SK-N-SH (cell line): Measurements from ENCODE around the gene PRPH. TPM values are rescaled to one million over a fixed set of nuclear protein-coding genes. Genes with fewer than 3 reads are reported as not detected.

ENCODE experiments used
- CTCF ChIA-PET: fragments of 300-600, 350-600 bp; formaldehyde crosslinking; extraction: SDS; loops from one replicate; lab custom pipeline; 2021; lab: Yijun Ruan, JAX
- POLR2A ChIA-PET: fragments of 350-600 bp; sonication (Branson Sonifier 250); formaldehyde crosslinking; extraction: SDS; loops from one replicate; lab custom pipeline; 2020; ENCODE audit warnings: antibody characterized with exemption, inconsistent platforms; lab: Yijun Ruan, JAX
- DNase-seq: peaks from one replicate; pipeline ENCODE4 v3.0.0; 2012
- H2AFZ ChIP-seq: fragments of 200-600 bp; sonication (generic); 2 replicates; pipeline ENCODE4 v1.8.1; 2016; ENCODE audit warnings: antibody characterized with exemption, mild to moderate bottlenecking, low read depth
- H3F3A ChIP-seq: fragments of 200-600 bp; sonication (generic); replicated peaks from 2 replicates; pipeline ENCODE3; 2016; ENCODE audit warnings: antibody characterized with exemption, mild to moderate bottlenecking; ENCODE audit not compliant: insufficient read depth
- H3K27ac ChIP-seq, 2 experiments: fragments of 200-500 bp in 1 of 2; fragments of 200-600 bp in 1 of 2; sonication (Bioruptor generic) in 1 of 2; sonication (generic), shearing (Covaris generic) in 1 of 2; 2 replicates each; pipeline versions ENCODE4 v1.5.1 to v1.6.1; 2014 to 2016; ENCODE audit warnings: low read depth in 2 of 2, inconsistent platforms in 1 of 2, low read length in 1 of 2, mild to moderate bottlenecking in 1 of 2, mixed read lengths in 1 of 2
- H3K27me3 ChIP-seq: fragments of 200-600 bp; sonication (generic), shearing (Covaris generic); 2 replicates; pipeline ENCODE4 v1.6.1; 2016; ENCODE audit warnings: mixed run types; ENCODE audit not compliant: insufficient read depth
- H3K36me3 ChIP-seq, 2 experiments: fragments of 200-500 bp in 1 of 2; fragments of 200-600 bp in 1 of 2; sonication (Bioruptor generic) in 1 of 2; sonication (generic) in 1 of 2; replicated peaks in 1 of 2; 2 replicates each; pipeline versions ENCODE3 to v1.5.1; 2014 to 2016; ENCODE audit warnings: low read length in 1 of 2, mild to moderate bottlenecking in 1 of 2; ENCODE audit not compliant: insufficient read depth in 2 of 2, control insufficient read depth in 1 of 2
- H3K4me1 ChIP-seq, 2 experiments: fragments of 200-500 bp in 1 of 2; fragments of 200-600 bp in 1 of 2; sonication (Bioruptor generic) in 1 of 2; sonication (generic), shearing (Covaris generic) in 1 of 2; 2 replicates each; pipeline versions ENCODE4 v1.5.1 to v1.6.1; 2014 to 2016; ENCODE audit warnings: low read depth in 1 of 2, low read length in 1 of 2, mixed run types in 1 of 2; ENCODE audit not compliant: insufficient read depth in 2 of 2, control insufficient read depth in 1 of 2
- H3K4me2 ChIP-seq: fragments of 200-600 bp; sonication (generic), shearing (Covaris generic); 2 replicates; pipeline ENCODE4 v1.6.1; 2017; ENCODE audit warnings: mixed run types
- H3K4me3 ChIP-seq, 2 experiments: fragments of 200-500 bp in 1 of 2; fragments of 200-600 bp in 1 of 2; sonication (Bioruptor generic) in 1 of 2; sonication (generic), shearing (Covaris generic) in 1 of 2; 2 replicates each; pipeline versions ENCODE4 v1.5.1 to v1.8.1; 2014 to 2016; ENCODE audit warnings: low read depth in 2 of 2, inconsistent platforms in 1 of 2, low read length in 1 of 2, mild to moderate bottlenecking in 1 of 2, mixed read lengths in 1 of 2, moderate library complexity in 1 of 2
- H3K79me2 ChIP-seq: fragments of 200-600 bp; sonication (generic); 2 replicates; pipeline ENCODE4 v1.8.1; 2017; ENCODE audit warnings: mild to moderate bottlenecking; ENCODE audit not compliant: insufficient read depth
- H3K9ac ChIP-seq: fragments of 200-600 bp; sonication (generic); 2 replicates; pipeline ENCODE4 v1.6.1; 2017; ENCODE audit warnings: mixed run types
- H3K9me2 ChIP-seq: fragments of 200-600 bp; sonication (generic); 2 replicates; pipeline ENCODE4 v1.6.1; 2017; ENCODE audit warnings: mixed run types
- H3K9me3 ChIP-seq: fragments of 200-600 bp; sonication (generic); 2 replicates; pipeline ENCODE4 v1.6.1; 2017; ENCODE audit warnings: mixed run types, mild to moderate bottlenecking, moderate library complexity
- H4K20me1 ChIP-seq: fragments of 200-600 bp; sonication (generic); 2 replicates; pipeline ENCODE4 v1.6.1; 2017; ENCODE audit warnings: mild to moderate bottlenecking, mixed run types; ENCODE audit not compliant: insufficient read depth
- CHD2 ChIP-seq: fragments of 150-350 bp; IDR thresholded peaks from 2 replicates; pipeline ENCODE4 v1.6.1; 2018; ENCODE audit warnings: low read length; ENCODE audit not compliant: partially characterized antibody
- EZH2phosphoT487 ChIP-seq: fragments of 200-600 bp; sonication (generic); IDR thresholded peaks from 2 replicates; pipeline ENCODE4 v1.6.1; 2017; ENCODE audit warnings: low read depth, mixed run types, mild to moderate bottlenecking, antibody characterized with exemption, moderate library complexity, borderline replicate concordance
- FOSL2 ChIP-seq: IDR thresholded peaks from 2 replicates; pipeline ENCODE4 v1.4.0; 2012; ENCODE audit warnings: low read depth, mild to moderate bottlenecking, moderate library complexity, borderline replicate concordance
- FOXM1 ChIP-seq: IDR thresholded peaks from 2 replicates; pipeline ENCODE4 v1.4.0; 2012; ENCODE audit warnings: low read depth, mild to moderate bottlenecking
- GABPA ChIP-seq: IDR thresholded peaks from 2 replicates; pipeline ENCODE4 v1.4.0; 2012; ENCODE audit warnings: low read depth, mild to moderate bottlenecking
- IRF3 ChIP-seq: fragments of 150-350 bp; IDR thresholded peaks from 2 replicates; pipeline ENCODE4 v1.6.1; 2016; ENCODE audit warnings: mild to moderate bottlenecking, low read depth, low read length
- MAX ChIP-seq: IDR thresholded peaks from 2 replicates; pipeline ENCODE4 v1.4.0; 2012; ENCODE audit warnings: low read depth
- POLR2AphosphoS5 ChIP-seq: IDR thresholded peaks from 2 replicates; pipeline ENCODE4 v1.6.1; 2012; ENCODE audit warnings: low read depth, low read length
- RAD21 ChIP-seq: IDR thresholded peaks from 2 replicates; pipeline ENCODE4 v1.6.1; 2012; ENCODE audit warnings: mild to moderate bottlenecking, low read length
- RFX5 ChIP-seq: IDR thresholded peaks from 2 replicates; pipeline ENCODE4 v1.6.1; 2012; ENCODE audit warnings: mild to moderate bottlenecking, improper control_type of control experiment, low read length
- SIN3A ChIP-seq: IDR thresholded peaks from 2 replicates; pipeline ENCODE4 v1.6.1; 2012; ENCODE audit warnings: low read depth, mild to moderate bottlenecking, low read length, moderate library complexity, borderline replicate concordance
- TAF1 ChIP-seq: IDR thresholded peaks from 2 replicates; pipeline ENCODE4 v1.6.1; 2012; ENCODE audit warnings: low read depth, mild to moderate bottlenecking, low read length, moderate library complexity, borderline replicate concordance
- TCF12 ChIP-seq: IDR thresholded peaks from 2 replicates; pipeline ENCODE4 v1.4.0; 2012
- USF1 ChIP-seq: IDR thresholded peaks from 2 replicates; pipeline ENCODE4 v1.4.0; 2012; ENCODE audit warnings: low read depth, borderline replicate concordance
- YY1 ChIP-seq: IDR thresholded peaks from 2 replicates; pipeline ENCODE4 v1.4.0; 2012; ENCODE audit warnings: low read depth, mild to moderate bottlenecking
- WGBS: methylation state at CpG from one replicate; pipeline ENCODE4 v1.1.6; 2017; ENCODE audit warnings: low lambda C conversion rate; 5-methylcytosine and 5-hydroxymethylcytosine counted together
- polyA plus RNA-seq, 3 experiments: library from polyadenylated mRNA; depleted of rRNA; stranded (reverse); fragments of >200 nt; gene quantifications; 2 replicates each; pipeline ENCODE4 v1.2.3, GENCODE V29; 2012
- TF ChIP-seq, protein P1 (sequence below): IDR thresholded peaks from 2 replicates; pipeline ENCODE4 v1.4.0; 2012; ENCODE audit warnings: low read depth, borderline replicate concordance
- TF ChIP-seq, protein P2 (sequence below): IDR thresholded peaks from 2 replicates; pipeline ENCODE4; 2012

Gene PRPH
- polyA plus RNA-seq, 1 of the 3 experiments (the other 2 are of a cell fraction), result 1.9 TPM

DNA sequence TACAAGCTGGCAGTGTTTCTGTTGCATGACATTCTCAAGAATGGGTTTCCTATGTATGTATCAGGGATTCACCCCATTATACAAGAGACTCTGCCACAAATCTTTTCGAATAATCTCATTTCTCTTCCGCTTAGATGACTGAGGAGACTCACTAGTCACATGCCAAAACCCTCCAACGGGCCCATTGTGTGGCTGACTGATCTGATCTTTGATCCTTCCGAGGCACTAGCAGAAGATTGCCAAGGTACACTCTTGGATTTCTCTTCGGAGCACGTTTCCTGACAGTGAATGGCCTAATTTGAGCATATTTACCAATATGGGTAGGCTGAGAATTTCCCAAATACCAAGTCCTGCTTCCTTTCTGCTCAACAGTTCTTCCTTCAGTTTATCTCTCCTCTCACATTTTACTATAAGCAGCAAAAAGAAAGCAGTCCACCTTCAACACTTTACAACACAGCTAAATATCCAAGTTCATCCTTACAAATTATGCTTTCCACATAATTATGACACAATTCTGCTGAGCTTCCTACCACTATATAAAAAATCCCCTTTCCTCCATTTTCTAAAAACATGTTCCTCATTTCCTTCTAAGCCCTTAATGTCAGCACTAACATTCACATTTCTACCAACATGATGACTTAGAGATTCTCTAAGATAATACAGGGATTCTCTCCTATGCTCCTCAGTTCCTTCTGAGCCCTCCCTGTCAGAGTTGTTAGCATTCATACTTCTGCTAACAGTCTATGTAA is 11.0 kb downstream of the PRPH start:
- no peaks in the 10 kb centered on the region for H3K79me2 ChIP-seq
- H2AFZ ChIP-seq, result no peak overlapping the region
- no peak overlapping the region for H3K9ac ChIP-seq
- POLR2A ChIA-PET, result interaction anchor here (0.6 to 0.7 kb wide), 2 partner anchors 18 to 317 kb away, joined by 3 to 6 read pairs; no protein-coding TSS in a partner anchor
- H3K9me3 ChIP-seq, result no peaks in the 10 kb centered on the region
- H3K27me3 ChIP-seq, result no peaks in the 10 kb centered on the region
- 73% methylated on average over 6 of the region's 6 CpGs for WGBS
- H3F3A ChIP-seq, result no peaks in the 10 kb centered on the region
- H3K4me1 ChIP-seq, result peaks cover 0 to 6% of the 10 kb centered on the region in 2 experiments; a peak in 1 of 4 replicates
- TF ChIP-seq FOXM1, result no peak
- TF ChIP-seq RAD21, result no peak
- no peak for TF ChIP-seq POLR2AphosphoS5
- no peak for TF ChIP-seq GABPA
- no peak for TF ChIP-seq CHD2
- TF ChIP-seq, protein P1, sequence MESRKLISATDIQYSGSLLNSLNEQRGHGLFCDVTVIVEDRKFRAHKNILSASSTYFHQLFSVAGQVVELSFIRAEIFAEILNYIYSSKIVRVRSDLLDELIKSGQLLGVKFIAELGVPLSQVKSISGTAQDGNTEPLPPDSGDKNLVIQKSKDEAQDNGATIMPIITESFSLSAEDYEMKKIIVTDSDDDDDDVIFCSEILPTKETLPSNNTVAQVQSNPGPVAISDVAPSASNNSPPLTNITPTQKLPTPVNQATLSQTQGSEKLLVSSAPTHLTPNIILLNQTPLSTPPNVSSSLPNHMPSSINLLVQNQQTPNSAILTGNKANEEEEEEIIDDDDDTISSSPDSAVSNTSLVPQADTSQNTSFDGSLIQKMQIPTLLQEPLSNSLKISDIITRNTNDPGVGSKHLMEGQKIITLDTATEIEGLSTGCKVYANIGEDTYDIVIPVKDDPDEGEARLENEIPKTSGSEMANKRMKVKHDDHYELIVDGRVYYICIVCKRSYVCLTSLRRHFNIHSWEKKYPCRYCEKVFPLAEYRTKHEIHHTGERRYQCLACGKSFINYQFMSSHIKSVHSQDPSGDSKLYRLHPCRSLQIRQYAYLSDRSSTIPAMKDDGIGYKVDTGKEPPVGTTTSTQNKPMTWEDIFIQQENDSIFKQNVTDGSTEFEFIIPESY, result no peak
- no peak for TF ChIP-seq USF1
- no peak for TF ChIP-seq RFX5
- no peak for TF ChIP-seq SIN3A
- TF ChIP-seq, protein P2, sequence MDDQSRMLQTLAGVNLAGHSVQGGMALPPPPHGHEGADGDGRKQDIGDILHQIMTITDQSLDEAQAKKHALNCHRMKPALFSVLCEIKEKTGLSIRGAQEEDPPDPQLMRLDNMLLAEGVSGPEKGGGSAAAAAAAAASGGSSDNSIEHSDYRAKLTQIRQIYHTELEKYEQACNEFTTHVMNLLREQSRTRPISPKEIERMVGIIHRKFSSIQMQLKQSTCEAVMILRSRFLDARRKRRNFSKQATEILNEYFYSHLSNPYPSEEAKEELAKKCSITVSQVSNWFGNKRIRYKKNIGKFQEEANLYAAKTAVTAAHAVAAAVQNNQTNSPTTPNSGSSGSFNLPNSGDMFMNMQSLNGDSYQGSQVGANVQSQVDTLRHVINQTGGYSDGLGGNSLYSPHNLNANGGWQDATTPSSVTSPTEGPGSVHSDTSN, result no peak
- TF ChIP-seq EZH2phosphoT487, result no peak
- TF ChIP-seq FOSL2, result no peak
- no peak for TF ChIP-seq TCF12
- TF ChIP-seq IRF3, result no peak
- no peak for TF ChIP-seq MAX
- TF ChIP-seq YY1, result no peak
- TF ChIP-seq TAF1, result no peak
- TF ChIP-seq, all 33 proteins: peak for 0
- Histone ChIP-seq H3K36me3 (no peaks in the 10 kb centered on the region), H4K20me1 (no peaks in the 10 kb centered on the region), H3K9me2 (no peaks in the 10 kb centered on the region), H3K4me2 (no peak overlapping the region), H3K27ac (no peak overlapping the region), H3K4me3 (no peak overlapping the region)
- DNase-seq, result no peak
- CTCF ChIA-PET, result interaction anchor here (0.6 to 29.6 kb wide), 5 partner anchors 15 to 71 kb away, joined by 3 to 658 read pairs (median 4); partner anchors contain the start of gene C1QL4
